Measurements from ENCODE around the gene BICDL2.

BICDL2 gene

GRCh38 chr16:3017794-3018506 is 18.8 kb downstream of the BICDL2 start, which contains the start of gene CLDN6:
CLDN6 (minus strand) TSS chr16:3018183; CDS start chr16:3016021, 2,162 bp downstream.
- peak within 1 kb of the TSS; percentile 94 for H3K18ac ChIP-seq (ENCODE audit: low read length)
- no peak within 1 kb of the TSS for H2BK12ac ChIP-seq (ENCODE audit: low read length)
- peaks cover 7 to 41% (median 20%) of the 10 kb centered on the region in 3 experiments for H3K27me3 ChIP-seq (ENCODE audit: control insufficient read depth in 3 of 3, insufficient read depth in 3 of 3, low read depth in 1 of 3, low read length in 3 of 3)
- no peak within 1 kb of the TSS for H4K91ac ChIP-seq (ENCODE audit: low read depth, low read length, poor library complexity)
- peak within 1 kb of the TSS; percentile 38 for H3K14ac ChIP-seq (ENCODE audit: low read length)
- peak within 1 kb of the TSS; percentile 84 for H3K4me2 ChIP-seq (ENCODE audit: insufficient read depth, low read length, poor library complexity, severe bottlenecking)
- peak within 1 kb of the TSS; percentile 39 for H2BK5ac ChIP-seq (ENCODE audit: low read length)
- H3K9ac ChIP-seq (ENCODE audit: low read depth, low read length, poor library complexity): peak within 1 kb of the TSS; percentile 34
- H2AK5ac ChIP-seq (ENCODE audit: low read depth, low read length): peak within 1 kb of the TSS; percentile 36
- no peak within 1 kb of the TSS for H3K27ac ChIP-seq (replicated peaks; ENCODE audit: low read length)
- peak; percentile 77 for DNase-seq (ENCODE audit: low spot score)
- peaks cover 6% of the 10 kb centered on the region for H3K79me1 ChIP-seq (ENCODE audit: low read depth, low read length)
- H3K4me1 ChIP-seq (ENCODE audit: control insufficient read depth in 2 of 2, insufficient read depth in 1 of 2, low read depth in 1 of 2, low read length in 2 of 2): peaks cover 17 to 22% of the 10 kb centered on the region in 2 donors
- peak within 1 kb of the TSS; percentile 92 for H4K8ac ChIP-seq (ENCODE audit: low read depth, low read length)
- no peaks in the 10 kb centered on the region for H3K36me3 ChIP-seq (replicated peaks in 1 of 2; ENCODE audit: control insufficient read depth in 2 of 2, insufficient read depth in 2 of 2, low read length in 2 of 2)
- no CpG with 5 or more reads among the region's 52 CpGs for WGBS, 2 donors (ENCODE audit: extremely low coverage in 2 of 2, insufficient read length in 2 of 2, insufficient replicate concordance in 1 of 2)
- H3K23ac ChIP-seq (ENCODE audit: low read depth, low read length, poor library complexity): peak within 1 kb of the TSS; percentile 94
- H2AFZ ChIP-seq (ENCODE audit: low read length): peak within 1 kb of the TSS; percentile 34
- H3K9me3 ChIP-seq (replicated peaks in 1 of 2; ENCODE audit: control insufficient read depth in 2 of 2, insufficient read depth in 1 of 2, low read depth in 1 of 2, low read length in 2 of 2): no peaks in the 10 kb centered on the region
- H2BK120ac ChIP-seq (ENCODE audit: low read depth, low read length): no peak within 1 kb of the TSS
- H2BK15ac ChIP-seq (ENCODE audit: low read length): peak within 1 kb of the TSS; percentile 83
- H3K4me3 ChIP-seq (ENCODE audit: low read length in 2 of 2): peak within 1 kb of the TSS in 1 of 2 donors; percentile 78
- H3K4ac ChIP-seq (ENCODE audit: low read length): no peak within 1 kb of the TSS

- WGBS, 2 donors (ENCODE audit: extremely low coverage in 2 of 2, insufficient read length in 2 of 2, insufficient replicate concordance in 1 of 2): no CpG with 5 or more reads among the region's 20 CpGs
- peak overlapping the region in 1 of 2 donors; percentile 76 for H3K4me3 ChIP-seq (ENCODE audit: low read length in 2 of 2)
- peaks cover 6% of the 10 kb centered on the region for H3K79me1 ChIP-seq (ENCODE audit: low read depth, low read length)
Observed at GRCh38 chr16:3017344-3017743, 19.4 kb downstream of the BICDL2 start.

GRCh38 chr16:3015865-3016521 is 20.8 kb downstream of the BICDL2 start:
- H3K14ac ChIP-seq (ENCODE audit: low read length): no peak overlapping the region

More at GRCh38 chr16:3017344-3017743, 19.4 kb downstream of the BICDL2 start:
- peaks cover 11 to 18% of the 10 kb centered on the region in 2 donors for H3K4me1 ChIP-seq (ENCODE audit: control insufficient read depth in 2 of 2, insufficient read depth in 1 of 2, low read depth in 1 of 2, low read length in 2 of 2)
- peaks cover 7 to 47% (median 26%) of the 10 kb centered on the region in 3 experiments for H3K27me3 ChIP-seq (ENCODE audit: control insufficient read depth in 3 of 3, insufficient read depth in 3 of 3, low read depth in 1 of 3, low read length in 3 of 3)
- H3K23ac ChIP-seq (ENCODE audit: low read depth, low read length, poor library complexity): no peak overlapping the region
- no peak overlapping the region for H2BK12ac ChIP-seq (ENCODE audit: low read length)
- H2AFZ ChIP-seq (ENCODE audit: low read length): no peak overlapping the region
- peak overlapping the region; percentile 38 for H3K14ac ChIP-seq (ENCODE audit: low read length)
- DNase-seq (ENCODE audit: low spot score): no peak
- no peak overlapping the region for H2BK120ac ChIP-seq (ENCODE audit: low read depth, low read length)
- no peak overlapping the region for H3K27ac ChIP-seq (replicated peaks; ENCODE audit: low read length)
- H2BK15ac ChIP-seq (ENCODE audit: low read length): peak overlapping the region; percentile 83
- no peak overlapping the region for H3K4ac ChIP-seq (ENCODE audit: low read length)
- no peak overlapping the region for H4K8ac ChIP-seq (ENCODE audit: low read depth, low read length)
- H3K18ac ChIP-seq (ENCODE audit: low read length): peak overlapping the region; percentile 85
- H4K91ac ChIP-seq (ENCODE audit: low read depth, low read length, poor library complexity): no peak overlapping the region
- H2AK5ac ChIP-seq (ENCODE audit: low read depth, low read length): peak overlapping the region; percentile 36
- no peak overlapping the region for H3K9ac ChIP-seq (ENCODE audit: low read depth, low read length, poor library complexity)
- H3K4me2 ChIP-seq (ENCODE audit: insufficient read depth, low read length, poor library complexity, severe bottlenecking): peak overlapping the region; percentile 84
- no peaks in the 10 kb centered on the region for H3K36me3 ChIP-seq (replicated peaks in 1 of 2; ENCODE audit: control insufficient read depth in 2 of 2, insufficient read depth in 2 of 2, low read length in 2 of 2)
- H2BK5ac ChIP-seq (ENCODE audit: low read length): peak overlapping the region; percentile 39
- H3K9me3 ChIP-seq (replicated peaks in 1 of 2; ENCODE audit: control insufficient read depth in 2 of 2, insufficient read depth in 1 of 2, low read depth in 1 of 2, low read length in 2 of 2): no peaks in the 10 kb centered on the region

GRCh38 chr16:3014971-3015370 is 21.8 kb downstream of the BICDL2 start:
- H3K4me2 ChIP-seq (ENCODE audit: insufficient read depth, low read length, poor library complexity, severe bottlenecking): no peak overlapping the region
- no peak overlapping the region for H3K27ac ChIP-seq (replicated peaks; ENCODE audit: low read length)
- no peak overlapping the region for H4K91ac ChIP-seq (ENCODE audit: low read depth, low read length, poor library complexity)
- no CpG with 5 or more reads among the region's 6 CpGs for WGBS, 2 donors (ENCODE audit: extremely low coverage in 2 of 2, insufficient read length in 2 of 2, insufficient replicate concordance in 1 of 2)
- no peak overlapping the region for H3K4ac ChIP-seq (ENCODE audit: low read length)
- H2BK120ac ChIP-seq (ENCODE audit: low read depth, low read length): no peak overlapping the region
- H3K79me1 ChIP-seq (ENCODE audit: low read depth, low read length): peaks cover 6% of the 10 kb centered on the region
- no peak overlapping the region for H3K9ac ChIP-seq (ENCODE audit: low read depth, low read length, poor library complexity)
- H2BK12ac ChIP-seq (ENCODE audit: low read length): no peak overlapping the region
- H3K18ac ChIP-seq (ENCODE audit: low read length): no peak overlapping the region
- no peak for DNase-seq (ENCODE audit: low spot score)
- peaks cover 9 to 68% (median 40%) of the 10 kb centered on the region in 3 experiments for H3K27me3 ChIP-seq (ENCODE audit: control insufficient read depth in 3 of 3, insufficient read depth in 3 of 3, low read depth in 1 of 3, low read length in 3 of 3)
- no peak overlapping the region for H2BK5ac ChIP-seq (ENCODE audit: low read length)
- H4K8ac ChIP-seq (ENCODE audit: low read depth, low read length): no peak overlapping the region
- H3K14ac ChIP-seq (ENCODE audit: low read length): no peak overlapping the region
- H3K4me3 ChIP-seq (ENCODE audit: low read length in 2 of 2): no peak overlapping the region
- peak overlapping the region; percentile 46 for H2AK5ac ChIP-seq (ENCODE audit: low read depth, low read length)
- H3K23ac ChIP-seq (ENCODE audit: low read depth, low read length, poor library complexity): no peak overlapping the region
- no peaks in the 10 kb centered on the region for H3K9me3 ChIP-seq (replicated peaks in 1 of 2; ENCODE audit: control insufficient read depth in 2 of 2, insufficient read depth in 1 of 2, low read depth in 1 of 2, low read length in 2 of 2)
- H2BK15ac ChIP-seq (ENCODE audit: low read length): no peak overlapping the region
- no peaks in the 10 kb centered on the region for H3K36me3 ChIP-seq (replicated peaks in 1 of 2; ENCODE audit: control insufficient read depth in 2 of 2, insufficient read depth in 2 of 2, low read length in 2 of 2)
- peaks cover 5 to 14% of the 10 kb centered on the region in 2 donors for H3K4me1 ChIP-seq (ENCODE audit: control insufficient read depth in 2 of 2, insufficient read depth in 1 of 2, low read depth in 1 of 2, low read length in 2 of 2)
- H2AFZ ChIP-seq (ENCODE audit: low read length): no peak overlapping the region

More at GRCh38 chr16:3015865-3016521, 20.8 kb downstream of the BICDL2 start:
- H2BK12ac ChIP-seq (ENCODE audit: low read length): peak overlapping the region; percentile 84
- DNase-seq (ENCODE audit: low spot score): no peak
- no peak overlapping the region for H2BK120ac ChIP-seq (ENCODE audit: low read depth, low read length)
- H2BK15ac ChIP-seq (ENCODE audit: low read length): no peak overlapping the region
- no peak overlapping the region for H3K23ac ChIP-seq (ENCODE audit: low read depth, low read length, poor library complexity)
- no CpG with 5 or more reads among the region's 13 CpGs for WGBS, 2 donors (ENCODE audit: extremely low coverage in 2 of 2, insufficient read length in 2 of 2, insufficient replicate concordance in 1 of 2)
- peaks cover 9 to 60% (median 35%) of the 10 kb centered on the region in 3 experiments for H3K27me3 ChIP-seq (ENCODE audit: control insufficient read depth in 3 of 3, insufficient read depth in 3 of 3, low read depth in 1 of 3, low read length in 3 of 3)
- no peak overlapping the region for H3K4ac ChIP-seq (ENCODE audit: low read length)
- peaks cover 2 to 13% of the 10 kb centered on the region in 2 donors for H3K4me1 ChIP-seq (ENCODE audit: control insufficient read depth in 2 of 2, insufficient read depth in 1 of 2, low read depth in 1 of 2, low read length in 2 of 2)
- H4K91ac ChIP-seq (ENCODE audit: low read depth, low read length, poor library complexity): no peak overlapping the region
- no peaks in the 10 kb centered on the region for H3K9me3 ChIP-seq (replicated peaks in 1 of 2; ENCODE audit: control insufficient read depth in 2 of 2, insufficient read depth in 1 of 2, low read depth in 1 of 2, low read length in 2 of 2)
- no peak overlapping the region for H3K27ac ChIP-seq (replicated peaks; ENCODE audit: low read length)
- no peak overlapping the region for H3K4me2 ChIP-seq (ENCODE audit: insufficient read depth, low read length, poor library complexity, severe bottlenecking)
- H4K8ac ChIP-seq (ENCODE audit: low read depth, low read length): no peak overlapping the region
- peak overlapping the region; percentile 22 for H3K18ac ChIP-seq (ENCODE audit: low read length)
- H2AK5ac ChIP-seq (ENCODE audit: low read depth, low read length): no peak overlapping the region
- H3K79me1 ChIP-seq (ENCODE audit: low read depth, low read length): peaks cover 6% of the 10 kb centered on the region
- no peak overlapping the region for H3K9ac ChIP-seq (ENCODE audit: low read depth, low read length, poor library complexity)
- no peak overlapping the region for H2BK5ac ChIP-seq (ENCODE audit: low read length)
- H3K4me3 ChIP-seq (ENCODE audit: low read length in 2 of 2): no peak overlapping the region
- no peak overlapping the region for H2AFZ ChIP-seq (ENCODE audit: low read length)
- no peaks in the 10 kb centered on the region for H3K36me3 ChIP-seq (replicated peaks in 1 of 2; ENCODE audit: control insufficient read depth in 2 of 2, insufficient read depth in 2 of 2, low read length in 2 of 2)

Measured in neuronal stem cell (in vitro differentiated cells).